ENCODE results near the gene HELZ2.
A peak's percentile ranks its signal among the peaks of the same experiment; 100 is the strongest.
"Not testable (repeated sequence)": the region's sequence is repeated elsewhere in the genome, so short reads cannot be mapped to it uniquely, and the experiment has no call there.

HELZ2 gene

DNA sequence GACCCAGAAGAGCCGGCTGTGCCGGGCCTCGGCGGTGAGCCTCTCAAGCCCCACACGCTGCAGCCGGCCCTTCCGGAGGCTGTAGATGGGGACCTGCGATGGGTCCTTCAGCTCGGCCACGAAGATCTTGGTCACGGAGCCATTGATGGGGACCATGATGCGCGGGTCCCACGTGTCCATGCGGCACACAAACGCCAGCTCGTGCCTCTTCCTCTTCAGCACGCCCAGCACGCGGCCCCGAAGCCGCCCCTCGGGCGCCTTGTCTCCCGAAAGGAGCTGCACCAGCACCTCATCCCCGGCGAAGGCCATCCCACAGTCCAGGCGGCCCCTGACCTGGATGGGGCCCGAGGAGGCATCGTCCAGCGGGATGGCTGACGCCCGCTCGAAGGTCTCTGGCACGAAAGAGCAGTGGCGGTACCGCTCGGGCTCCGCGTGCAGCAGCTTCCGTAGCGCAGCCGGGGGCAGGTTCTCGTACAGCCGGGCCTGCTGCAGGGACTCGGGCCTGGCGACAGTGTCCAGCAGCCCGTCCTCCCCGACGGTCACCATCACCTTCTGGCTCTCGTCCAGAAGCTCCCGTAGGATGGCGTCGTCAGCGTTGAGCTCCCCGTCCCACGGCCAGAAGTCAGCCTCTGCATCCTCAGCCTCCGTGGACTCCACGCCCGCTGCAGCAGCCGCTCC, 8.9 kb downstream of the HELZ2 start:
- no peak for DNase-seq (ENCODE audit: low spot score)

DNA sequence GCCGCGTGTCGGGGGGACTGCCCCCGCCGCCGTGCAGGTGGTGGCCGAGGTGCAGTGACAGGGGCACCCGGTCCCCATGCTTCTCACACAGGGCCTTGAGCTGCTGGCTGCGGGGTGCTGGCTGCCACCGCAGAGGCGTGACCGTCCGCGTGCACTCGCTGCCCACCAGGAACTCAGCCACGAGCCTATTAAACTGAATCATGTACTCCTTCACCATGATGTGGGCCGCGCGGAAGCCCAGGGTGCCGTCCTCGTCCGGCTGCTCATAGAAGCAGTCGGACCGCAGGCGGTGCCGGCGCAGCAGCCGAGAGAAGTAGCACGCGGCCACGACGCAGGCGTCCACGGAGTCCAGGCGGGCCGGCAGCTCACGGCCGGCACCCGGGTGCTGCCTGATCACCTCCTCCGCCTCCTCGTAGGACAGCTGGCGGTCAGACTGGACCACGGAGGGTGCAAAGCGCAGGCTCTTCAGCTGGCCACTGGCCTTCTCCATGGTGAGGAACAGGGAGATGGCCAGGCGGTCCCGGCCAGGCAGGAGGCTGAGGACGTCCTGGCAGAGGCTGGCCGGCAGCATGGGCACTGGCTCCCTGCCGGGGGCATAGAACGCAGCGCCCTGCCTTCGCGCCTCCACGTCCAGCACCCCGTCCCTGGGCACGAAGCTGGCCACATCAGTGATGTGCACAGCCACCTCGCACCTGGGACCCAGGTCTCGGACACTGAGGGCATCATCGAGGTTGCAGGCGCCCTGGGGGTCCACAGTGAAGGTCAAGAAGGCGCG, 9.8 kb downstream of the HELZ2 start:
- DNase-seq (ENCODE audit: low spot score) = no peak

DNA sequence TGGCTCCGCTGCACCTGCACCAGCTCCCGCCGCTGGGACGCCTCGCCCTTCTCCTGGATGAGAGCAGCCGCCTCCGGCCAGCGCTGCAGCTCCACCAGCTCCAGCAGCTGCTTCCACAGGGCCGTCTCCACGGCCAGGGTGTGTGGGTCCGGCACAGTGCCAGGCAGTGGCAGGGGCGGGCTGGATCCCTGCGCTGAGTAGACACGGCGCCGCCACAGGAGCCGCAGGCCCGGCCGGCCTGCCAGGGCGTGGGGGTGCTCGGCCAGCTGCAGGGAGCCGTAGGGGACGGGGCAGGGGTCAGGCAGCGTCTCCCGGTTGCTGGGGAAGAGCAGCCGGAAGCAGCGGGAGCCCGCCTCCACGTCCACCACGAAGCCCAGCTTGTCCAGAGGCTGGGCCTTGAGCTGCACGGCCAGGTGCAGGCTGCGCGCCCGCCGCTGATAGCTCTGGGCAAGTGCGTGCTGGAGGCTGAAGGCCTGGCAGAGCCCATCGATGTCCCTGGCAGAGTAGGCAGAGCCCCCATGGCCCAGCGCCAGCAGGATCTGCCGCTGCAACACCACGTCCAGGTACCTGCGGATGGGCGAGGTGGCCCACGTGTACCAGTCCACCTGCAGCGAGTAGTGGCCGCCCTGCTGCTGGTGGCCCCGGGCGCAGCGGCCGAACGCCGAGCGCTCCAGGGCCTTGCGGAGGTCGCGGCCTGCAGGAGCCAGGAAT, 10.7 kb downstream of the HELZ2 start:
- no peak for DNase-seq (ENCODE audit: low spot score)

DNA sequence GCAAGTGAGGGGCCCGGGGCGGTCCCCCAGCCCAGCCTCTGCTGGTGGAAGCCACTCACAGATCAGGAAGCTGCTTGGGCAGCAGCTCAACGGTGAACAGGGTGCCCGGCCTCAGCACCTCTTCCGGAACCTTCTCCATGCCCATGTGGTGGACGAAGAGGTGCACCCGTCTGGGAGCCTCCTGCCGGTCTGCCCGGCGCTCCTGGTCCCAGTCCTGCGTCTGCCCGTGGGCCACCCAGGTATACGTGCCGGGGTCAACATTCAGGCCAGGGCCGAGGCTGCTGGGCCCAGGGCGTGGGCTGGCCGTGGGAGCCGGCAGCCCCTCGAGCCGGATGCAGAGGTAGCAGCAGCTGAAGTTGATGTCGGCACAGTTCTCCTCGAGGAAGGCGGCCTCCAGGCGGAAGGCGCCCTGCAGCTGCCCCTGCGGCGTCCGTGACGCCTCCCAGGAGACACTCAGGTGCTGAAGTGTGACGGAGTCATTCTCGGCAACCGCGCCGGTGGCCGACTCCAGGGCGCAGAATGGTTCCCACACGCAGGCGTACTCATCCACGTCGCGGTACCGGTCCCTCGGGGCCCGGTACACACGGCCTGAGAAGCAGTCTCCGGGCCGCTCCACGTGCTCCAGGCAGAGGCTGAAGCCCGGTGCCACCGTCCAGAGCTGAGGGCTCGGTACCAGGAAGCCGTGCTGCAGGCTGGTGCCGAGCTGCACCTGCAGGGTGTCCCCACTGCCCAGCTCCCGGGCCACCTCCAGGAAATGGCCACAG, 11.4 kb downstream of the HELZ2 start:
- DNase-seq (ENCODE audit: low spot score) = no peak

DNA sequence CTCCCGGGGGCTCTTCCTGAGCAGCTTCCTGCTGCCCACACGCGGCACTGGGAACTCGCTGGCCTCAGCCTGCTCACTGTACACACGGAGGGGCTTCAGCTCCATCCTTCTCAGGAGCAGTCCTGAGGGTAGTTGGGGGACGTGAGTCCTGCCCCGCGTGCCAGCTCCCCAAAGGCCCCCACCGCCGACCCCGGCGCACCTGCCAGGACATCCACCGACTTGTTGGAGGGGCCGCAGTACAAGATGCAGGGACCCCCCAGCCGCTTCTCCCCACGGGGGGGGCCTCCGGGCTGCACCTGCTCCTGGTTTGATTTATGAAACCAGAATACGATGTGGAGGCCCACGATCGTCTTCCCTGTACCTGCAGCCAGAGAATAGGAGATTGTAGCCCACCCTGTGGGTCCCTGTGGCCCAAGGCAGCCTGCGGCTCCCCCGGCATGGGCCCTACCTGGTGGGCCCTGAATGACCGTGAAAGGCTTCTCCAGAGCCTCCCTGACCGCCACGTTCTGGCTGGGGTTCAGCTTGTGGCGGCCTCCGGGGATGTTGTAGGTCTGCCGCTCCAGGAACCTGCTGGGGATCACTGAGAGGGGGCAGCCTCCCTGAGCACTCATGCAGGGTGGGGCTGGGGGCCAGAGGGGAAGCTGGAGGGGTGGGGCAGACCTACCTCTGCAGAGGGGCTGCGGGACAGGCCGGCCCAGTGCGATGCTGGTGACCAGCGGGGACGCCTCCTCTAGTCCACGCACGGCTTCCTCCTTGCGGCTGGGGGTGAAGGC, 12.2 kb downstream of the HELZ2 start:
- DNase-seq (ENCODE audit: low spot score) = no peak

DNA sequence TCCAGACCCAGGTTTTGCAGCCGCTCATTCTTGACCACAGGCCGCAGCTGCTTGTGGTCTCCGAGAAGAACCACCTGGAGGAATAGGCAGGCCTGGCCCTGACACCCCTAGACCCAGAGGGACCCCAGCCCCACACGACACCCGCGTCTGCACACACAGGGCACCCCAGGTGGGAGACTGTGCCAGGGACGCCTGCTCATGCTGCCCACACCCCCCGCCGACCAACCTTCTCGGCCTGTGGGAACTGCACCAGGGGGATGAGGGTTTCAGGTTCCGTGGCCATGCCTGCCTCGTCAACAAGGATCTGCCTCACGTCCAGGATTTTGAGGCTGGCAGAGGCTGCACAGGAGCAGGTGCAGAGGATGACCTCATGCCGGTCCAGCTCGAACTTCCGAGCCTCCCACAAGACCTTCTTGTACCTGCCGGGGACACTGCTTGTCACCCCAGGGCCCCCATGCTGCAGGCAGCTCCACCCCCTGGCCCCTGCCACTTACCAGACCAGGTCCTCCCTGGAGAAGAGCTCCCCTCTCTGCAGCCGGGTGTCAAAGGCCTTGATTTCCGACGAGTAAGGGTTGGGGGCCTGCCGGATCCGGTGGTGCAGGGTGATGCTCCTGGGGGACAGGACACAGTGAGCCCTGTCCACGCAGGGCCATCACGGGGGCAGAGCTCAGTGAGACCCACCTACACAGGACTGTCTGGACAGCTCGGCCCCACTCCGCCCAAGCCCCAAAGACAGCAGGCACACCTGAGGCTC, 13.0 kb downstream of the HELZ2 start:
- no peak for DNase-seq (ENCODE audit: low spot score)

DNA sequence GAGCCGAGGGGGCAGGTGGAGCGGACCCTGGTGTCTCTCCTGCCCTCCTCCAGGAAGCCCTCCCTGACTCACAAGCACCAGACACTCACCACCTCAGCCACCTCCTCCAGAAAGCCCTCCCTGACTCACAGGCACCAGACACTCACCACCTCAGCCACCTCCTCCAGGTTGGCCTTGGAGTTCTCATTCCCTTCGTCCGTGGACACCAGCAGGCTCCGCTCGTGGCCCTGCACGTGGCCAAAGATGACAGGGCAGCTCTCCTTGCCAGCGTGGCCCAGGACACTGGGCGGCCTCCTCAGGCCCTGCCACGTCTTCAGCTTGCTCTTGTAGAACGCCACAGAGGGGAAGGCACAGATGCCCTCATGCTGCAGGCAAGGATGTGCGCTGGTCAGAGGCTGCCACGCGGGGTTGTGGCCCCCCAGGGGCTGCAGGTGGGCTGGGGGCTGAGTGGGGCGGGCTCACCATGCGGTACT, 13.7 kb downstream of the HELZ2 start:
- DNase-seq (ENCODE audit: low spot score) = no peak

DNA sequence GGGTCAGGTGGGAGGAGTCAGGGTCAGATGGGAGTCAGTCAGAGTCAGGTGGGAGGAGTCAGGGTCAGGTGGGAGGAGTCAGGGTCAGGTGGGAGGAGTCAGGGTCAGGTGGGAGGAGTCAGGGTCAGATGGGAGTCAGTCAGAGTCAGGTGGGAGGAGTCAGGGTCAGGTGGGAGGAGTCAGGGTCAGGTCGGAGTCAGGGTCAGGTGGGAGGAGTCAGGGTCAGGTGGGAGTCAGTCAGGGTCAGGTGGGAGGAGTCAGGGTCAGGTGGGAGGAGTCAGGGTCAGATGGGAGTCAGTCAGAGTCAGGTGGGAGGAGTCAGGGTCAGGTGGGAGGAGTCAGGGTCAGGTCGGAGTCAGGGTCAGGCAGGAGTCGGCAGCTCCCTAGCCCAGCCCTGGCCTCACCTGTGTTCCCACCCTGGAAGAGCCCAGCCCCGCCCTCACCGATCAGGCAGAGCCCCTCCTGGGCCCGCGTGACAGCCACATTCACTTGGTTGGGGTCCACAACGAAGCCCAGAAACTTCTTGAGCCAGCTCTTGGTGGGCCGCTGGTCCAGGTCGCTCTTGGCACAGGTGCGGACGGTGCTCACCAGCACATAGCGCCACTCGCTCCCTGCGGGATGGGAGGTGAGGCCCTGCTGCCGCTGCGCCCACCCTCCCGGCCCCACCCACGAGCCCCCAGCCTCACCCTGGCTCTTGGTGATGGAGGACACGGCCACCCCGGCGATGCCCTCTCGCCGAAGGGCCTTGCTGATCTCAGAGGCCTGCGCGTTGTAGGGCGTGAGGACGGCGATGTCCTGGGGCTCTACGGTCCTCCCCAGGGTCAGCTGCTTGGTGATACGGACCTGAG, 14.3 kb downstream of the HELZ2 start:
- not testable (repeated sequence) for DNase-seq (ENCODE audit: low spot score)

DNA sequence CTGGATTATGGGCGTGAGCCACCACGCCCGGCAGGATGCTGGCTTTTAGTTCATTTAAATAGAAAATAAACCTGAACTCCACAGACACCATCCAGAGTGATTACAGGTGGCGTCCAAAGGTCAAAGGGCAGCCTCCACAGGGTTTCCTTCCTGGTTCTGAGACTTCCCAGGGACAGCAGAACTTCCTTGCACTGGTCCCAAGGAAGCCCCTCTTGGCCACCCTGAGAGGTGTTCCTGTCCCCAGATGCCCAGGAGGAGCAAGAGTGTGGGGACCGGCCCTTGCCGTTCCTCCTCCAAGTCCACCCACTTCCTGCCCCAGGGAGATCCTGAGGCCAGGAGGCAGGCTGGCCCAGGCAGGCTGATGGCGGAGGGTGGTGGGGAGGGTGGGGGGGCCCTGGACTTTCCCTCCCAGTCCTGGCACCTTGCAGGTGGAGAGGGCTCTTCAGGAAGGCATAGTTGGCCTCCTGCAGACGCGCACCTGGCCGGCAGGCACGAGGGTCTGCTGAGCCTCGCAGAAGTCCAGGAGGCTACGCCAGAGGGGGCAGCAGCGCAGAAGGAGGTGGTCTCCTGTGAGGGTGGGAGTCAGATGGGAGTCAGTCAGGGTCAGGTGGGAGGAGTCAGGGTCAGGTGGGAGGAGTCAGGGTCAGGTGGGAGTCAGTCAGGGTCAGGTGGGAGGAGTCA, 15.1 kb downstream of the HELZ2 start:
- no peak for DNase-seq (ENCODE audit: low spot score)

DNA sequence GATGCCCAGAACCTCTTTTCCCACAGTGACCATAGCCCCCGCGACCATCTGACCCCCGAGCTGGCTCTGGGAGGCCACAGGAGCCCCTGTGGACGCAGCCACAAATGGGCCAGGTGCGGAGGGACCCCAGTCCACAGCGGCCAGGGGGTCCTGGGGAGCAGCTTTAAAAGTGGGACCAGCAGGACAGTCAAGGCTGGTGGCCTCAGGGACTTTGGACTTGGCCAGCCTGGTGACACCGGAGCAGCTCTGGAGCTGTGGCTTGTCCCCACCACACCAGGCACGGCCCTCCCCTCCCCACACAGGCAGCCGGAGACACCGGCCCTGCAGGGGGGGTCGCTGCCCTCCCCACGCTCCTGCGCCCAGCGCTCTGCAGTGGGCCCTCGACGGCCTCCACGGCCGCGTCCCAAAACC, 16.6 kb downstream of the HELZ2 start:
- DNase-seq (ENCODE audit: low spot score) = no peak

DNA sequence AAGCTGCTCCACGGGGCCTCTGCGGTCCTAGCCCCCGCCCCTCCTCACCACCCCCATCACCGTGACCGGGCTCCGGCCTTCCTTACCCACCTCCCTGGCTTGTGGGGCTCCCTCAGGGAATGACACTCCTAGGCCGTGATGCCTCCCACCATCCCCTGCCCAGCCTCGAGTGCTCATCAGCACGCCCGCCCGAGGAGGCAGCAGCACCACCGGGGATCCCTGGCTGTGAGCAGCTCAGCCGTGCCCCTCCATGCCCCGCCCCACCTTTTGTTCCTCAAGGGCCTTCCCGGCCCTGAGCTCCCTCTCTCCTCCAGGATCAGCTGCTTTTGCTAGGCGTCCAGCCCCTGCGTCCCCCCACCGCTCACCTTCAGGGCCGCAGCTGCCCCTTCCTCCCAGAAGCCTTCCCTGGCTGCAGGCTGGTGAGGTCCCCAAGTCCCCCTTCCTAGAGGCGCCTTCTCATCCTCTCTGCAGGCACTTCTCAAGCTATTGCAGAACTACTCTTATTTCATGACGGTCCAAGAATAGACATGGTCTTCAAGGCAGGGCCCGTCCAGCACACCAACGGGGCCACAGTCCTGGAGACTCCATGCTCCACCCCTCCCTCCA, 17.1 kb downstream of the HELZ2 start:
- no peak for DNase-seq (ENCODE audit: low spot score)

DNA sequence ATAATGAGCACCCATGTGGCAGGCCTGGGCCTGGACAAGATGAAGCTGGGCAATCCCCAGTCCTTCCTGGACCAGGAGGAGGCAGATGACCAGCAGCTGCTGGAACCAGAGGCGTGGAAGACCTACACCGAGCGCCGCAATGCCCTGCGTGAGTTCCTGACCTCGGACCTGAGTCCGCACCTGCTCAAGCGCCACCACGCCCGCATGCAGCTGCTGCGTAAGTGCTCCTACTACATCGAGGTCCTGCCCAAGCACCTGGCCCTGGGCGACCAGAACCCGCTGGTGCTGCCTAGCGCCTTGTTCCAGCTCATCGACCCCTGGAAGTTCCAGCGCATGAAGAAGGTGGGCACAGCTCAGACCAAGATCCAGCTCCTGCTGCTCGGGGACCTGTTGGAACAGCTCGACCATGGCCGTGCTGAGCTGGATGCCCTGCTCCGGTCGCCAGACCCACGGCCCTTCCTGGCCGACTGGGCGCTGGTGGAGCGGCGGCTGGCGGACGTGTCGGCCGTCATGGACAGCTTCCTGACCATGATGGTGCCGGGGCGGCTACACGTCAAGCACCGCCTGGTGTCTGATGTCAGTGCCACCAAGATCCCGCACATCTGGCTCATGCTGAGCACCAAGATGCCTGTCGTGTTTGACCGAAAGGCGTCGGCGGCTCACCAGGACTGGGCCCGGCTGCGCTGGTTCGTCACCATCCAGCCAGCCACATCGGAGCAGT, 18.2 kb downstream of the HELZ2 start:
- DNase-seq (ENCODE audit: low spot score) = no peak

DNA sequence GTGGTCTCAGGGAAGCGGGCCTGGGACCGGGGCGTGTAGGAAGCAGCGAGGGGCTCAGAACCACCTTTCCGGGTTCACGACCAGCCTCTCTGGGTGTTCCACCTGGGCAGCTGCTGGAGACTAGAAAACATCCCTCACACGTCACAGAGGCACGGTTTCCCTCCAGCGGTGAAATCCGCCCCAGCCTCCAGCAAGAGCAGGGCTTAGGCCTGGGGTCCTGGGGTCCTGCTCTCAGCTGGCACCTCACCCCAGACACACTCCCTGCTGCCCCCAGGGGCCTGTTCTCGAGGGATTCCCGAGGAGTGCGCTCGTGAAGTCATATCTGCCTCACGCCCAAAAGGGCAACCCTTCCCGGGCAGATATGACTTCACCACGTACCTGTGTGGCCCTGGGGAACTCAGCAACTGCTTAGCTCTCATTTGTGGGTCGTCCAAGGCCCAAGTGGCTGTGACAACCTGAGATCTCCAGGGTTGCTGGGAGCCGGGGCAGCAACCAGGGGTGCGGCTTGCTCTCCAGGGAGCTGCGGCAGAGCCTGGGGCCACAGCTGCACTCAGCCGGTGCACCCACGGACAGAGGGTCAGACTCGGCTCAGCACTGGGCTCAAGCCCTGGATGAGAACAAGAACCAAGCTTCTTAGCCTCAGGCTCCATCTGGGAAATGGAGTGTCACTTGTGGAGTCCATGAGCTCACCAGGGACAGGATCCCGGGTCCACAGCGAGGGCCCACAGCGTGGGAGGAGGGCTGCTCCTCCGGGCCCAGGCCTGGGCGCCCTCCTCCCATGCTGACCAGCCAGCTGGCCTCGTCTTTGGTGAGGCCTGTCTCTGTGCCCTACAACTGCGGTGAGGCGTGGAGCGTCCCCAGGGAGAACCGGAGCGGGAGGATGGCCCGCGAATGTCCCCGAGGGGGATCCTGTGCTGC, 19.4 kb downstream of the HELZ2 start:
- no peak for DNase-seq (ENCODE audit: low spot score)

DNA sequence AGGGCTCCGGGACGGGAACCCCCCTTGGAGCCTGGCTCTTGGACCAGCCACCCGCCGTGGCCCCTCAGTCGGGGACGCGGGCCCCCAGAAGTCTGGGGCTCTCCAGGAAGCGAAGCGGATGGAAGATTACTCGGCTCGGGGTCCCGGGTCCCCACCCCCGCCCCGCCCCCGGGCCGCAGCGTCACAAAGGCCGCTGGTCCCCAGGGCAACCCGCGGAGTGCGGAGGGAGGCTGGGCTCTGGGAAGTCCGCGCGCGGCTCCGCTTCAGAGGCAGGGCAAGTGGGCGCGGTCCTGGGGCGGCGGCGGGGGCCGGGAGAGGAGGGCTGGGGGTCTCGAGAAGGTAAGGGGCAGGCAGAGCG, 20.1 kb downstream of the HELZ2 start, which contains the start of gene FNDC11:
Gene FNDC11, plus strand, starts transcription at position 227 of the 358 bp plus-strand sequence. CDS start 1,505 bp downstream, outside the sequence.
- DNase-seq (ENCODE audit: low spot score) = no peak

DNA sequence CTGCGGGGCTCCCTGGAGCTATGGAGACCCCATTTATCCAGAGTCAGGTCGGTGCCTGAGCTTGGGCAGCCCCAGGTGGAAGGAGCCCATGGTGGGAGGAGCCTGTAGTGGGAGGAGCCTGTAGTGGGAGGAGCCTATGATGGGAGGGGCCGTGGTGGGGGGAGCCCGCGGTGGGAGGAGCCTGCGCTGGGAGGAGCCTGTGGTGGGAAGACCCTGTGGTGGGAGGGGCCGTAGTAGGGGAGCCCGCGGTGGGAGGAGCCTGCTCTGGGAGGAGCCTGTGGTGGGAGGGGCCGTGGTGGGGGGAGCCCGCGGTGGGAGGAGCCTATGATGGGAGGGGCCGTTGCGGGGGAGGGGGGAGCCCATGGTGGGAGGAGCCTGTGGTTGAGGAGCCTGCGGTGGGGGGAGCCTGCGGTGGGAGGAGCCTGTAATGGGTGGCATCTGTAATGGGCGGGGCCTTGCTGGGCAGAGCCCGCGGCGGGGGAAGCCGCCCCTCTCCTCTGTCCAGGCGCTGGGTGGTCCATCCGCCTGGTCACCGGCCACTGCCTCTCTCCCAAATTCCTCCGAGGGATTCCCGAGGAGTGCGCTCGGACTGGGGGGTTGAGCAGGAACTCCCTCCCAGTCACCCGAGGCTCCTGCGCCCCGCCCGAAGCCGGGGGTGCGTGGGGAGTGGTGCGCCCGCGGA, 20.6 kb downstream of the HELZ2 start:
- peak; percentile 74 for DNase-seq (ENCODE audit: low spot score)
